ENCODE measurements around the gene WDR88. TPM values are rescaled to one million over a fixed set of nuclear protein-coding genes. Genes with fewer than 3 reads are reported as not detected.

WDR88 gene
- total RNA-seq = not detected

- H3K4me3 ChIP-seq = no peak within 1 kb of the TSS
- H3K27ac ChIP-seq = no peak within 1 kb of the TSS
- peaks cover 12 to 19% (median 18%) of the 10 kb centered on the region in 3 donors for H3K27me3 ChIP-seq
- DNase-seq (no peak), ATAC-seq (no peak)
- in situ Hi-C loops (cut with MboI; ENCODE audit: low sequenced_read_pairs in 4 of 4) (no loop called here), intact Hi-C loops (cut with DNase I; ENCODE audit: low total_unique reads) (no loop called here)
- TF ChIP-seq POLR2A (IDR thresholded peaks at IDR 0.05) = no peak
- TF ChIP-seq CTCF (IDR thresholded peaks at IDR 0.05 in 4 of 5, conservative IDR thresholded peaks at IDR 0.05 in 1 of 5) = no peak
- H3K4me1 ChIP-seq = no peaks in the 10 kb centered on the region
- H3K36me3 ChIP-seq = peaks cover 0 to 37% of the 10 kb centered on the region in 2 donors
- H3K9me3 ChIP-seq = no peaks in the 10 kb centered on the region
Observed at GRCh38 chr19:33132021-33132420, at the start of gene WDR88. Gene WDR88, plus strand, starts transcription at chr19:33132114. Its CDS starts 56 bp downstream, at chr19:33132170.

GRCh38 chr19:33085570-33086128 is 46.3 kb upstream of the WDR88 start:
- ATAC-seq (no peak), DNase-seq (no peak)
- no peak for TF ChIP-seq CTCF (IDR thresholded peaks at IDR 0.05 in 4 of 5, conservative IDR thresholded peaks at IDR 0.05 in 1 of 5)
- TF ChIP-seq POLR2A (IDR thresholded peaks at IDR 0.05) = no peak
- intact Hi-C loops (cut with DNase I; ENCODE audit: low total_unique reads) = no loop called here
- Histone ChIP-seq H3K4me1 (peaks cover 15 to 16% of the 10 kb centered on the region in 2 donors), H3K36me3 (peaks cover 0 to 28% of the 10 kb centered on the region in 2 donors), H3K9me3 (no peaks in the 10 kb centered on the region), H3K4me3 (no peak overlapping the region), H3K27me3 (no peaks in the 10 kb centered on the region), H3K27ac (no peak overlapping the region)
- in situ Hi-C loops (cut with MboI; ENCODE audit: low sequenced_read_pairs in 4 of 4) = no loop called here

- Histone ChIP-seq H3K27ac (no peak overlapping the region), H3K4me3 (no peak overlapping the region), H3K9me3 (no peaks in the 10 kb centered on the region), H3K4me1 (peaks cover 12 to 14% of the 10 kb centered on the region in 2 donors), H3K36me3 (peaks cover 0 to 38% of the 10 kb centered on the region in 2 donors), H3K27me3 (no peaks in the 10 kb centered on the region)
- in situ Hi-C loops (cut with MboI; ENCODE audit: low sequenced_read_pairs in 4 of 4) (no loop called here), intact Hi-C loops (cut with DNase I; ENCODE audit: low total_unique reads) (no loop called here)
- no peak for DNase-seq
- no peak for ATAC-seq
- no peak for TF ChIP-seq CTCF (IDR thresholded peaks at IDR 0.05 in 4 of 5, conservative IDR thresholded peaks at IDR 0.05 in 1 of 5)
Observed at GRCh38 chr19:33086955-33087354, 45.0 kb upstream of the WDR88 start.

- no peak for ATAC-seq
- in situ Hi-C loops (cut with MboI; ENCODE audit: low sequenced_read_pairs in 4 of 4) = no loop called here
- H3K36me3 ChIP-seq = peaks cover 0 to 56% of the 10 kb centered on the region in 2 donors
Observed at GRCh38 chr19:33089010-33089409, 42.9 kb upstream of the WDR88 start.

More at GRCh38 chr19:33089010-33089409, 42.9 kb upstream of the WDR88 start:
- DNase-seq = no peak
- Histone ChIP-seq H3K4me1 (peaks cover 8 to 16% of the 10 kb centered on the region in 2 donors), H3K27me3 (no peaks in the 10 kb centered on the region), H3K27ac (no peak overlapping the region), H3K4me3 (no peak overlapping the region), H3K9me3 (no peaks in the 10 kb centered on the region)
- intact Hi-C loops (cut with DNase I; ENCODE audit: low total_unique reads) = no loop called here
- TF ChIP-seq CTCF (IDR thresholded peaks at IDR 0.05 in 4 of 5, conservative IDR thresholded peaks at IDR 0.05 in 1 of 5) (no peak), POLR2A (IDR thresholded peaks at IDR 0.05) (no peak)

Data from gastrocnemius medialis (tissue), 4 donors.